Erythroblast (primary cell): ENCODE measurements around the gene ACBD3.

Source experiments
- DNase-seq, 2 experiments: peaks; one replicate each; lab custom pipeline; 2025; lab: John Stamatoyannopoulos, UW
- GATA1 ChIP-seq: IDR thresholded peaks from 2 replicates; pipeline ENCODE4 v1.6.1; 2011; ENCODE audit warnings: low read depth, mild to moderate bottlenecking, control low read depth, low read length, moderate library complexity
- POLR2A ChIP-seq: IDR thresholded peaks from 2 replicates; pipeline ENCODE4 v1.6.1; 2011; ENCODE audit warnings: mild to moderate bottlenecking, low read length

The ACBD3 gene

DNA sequence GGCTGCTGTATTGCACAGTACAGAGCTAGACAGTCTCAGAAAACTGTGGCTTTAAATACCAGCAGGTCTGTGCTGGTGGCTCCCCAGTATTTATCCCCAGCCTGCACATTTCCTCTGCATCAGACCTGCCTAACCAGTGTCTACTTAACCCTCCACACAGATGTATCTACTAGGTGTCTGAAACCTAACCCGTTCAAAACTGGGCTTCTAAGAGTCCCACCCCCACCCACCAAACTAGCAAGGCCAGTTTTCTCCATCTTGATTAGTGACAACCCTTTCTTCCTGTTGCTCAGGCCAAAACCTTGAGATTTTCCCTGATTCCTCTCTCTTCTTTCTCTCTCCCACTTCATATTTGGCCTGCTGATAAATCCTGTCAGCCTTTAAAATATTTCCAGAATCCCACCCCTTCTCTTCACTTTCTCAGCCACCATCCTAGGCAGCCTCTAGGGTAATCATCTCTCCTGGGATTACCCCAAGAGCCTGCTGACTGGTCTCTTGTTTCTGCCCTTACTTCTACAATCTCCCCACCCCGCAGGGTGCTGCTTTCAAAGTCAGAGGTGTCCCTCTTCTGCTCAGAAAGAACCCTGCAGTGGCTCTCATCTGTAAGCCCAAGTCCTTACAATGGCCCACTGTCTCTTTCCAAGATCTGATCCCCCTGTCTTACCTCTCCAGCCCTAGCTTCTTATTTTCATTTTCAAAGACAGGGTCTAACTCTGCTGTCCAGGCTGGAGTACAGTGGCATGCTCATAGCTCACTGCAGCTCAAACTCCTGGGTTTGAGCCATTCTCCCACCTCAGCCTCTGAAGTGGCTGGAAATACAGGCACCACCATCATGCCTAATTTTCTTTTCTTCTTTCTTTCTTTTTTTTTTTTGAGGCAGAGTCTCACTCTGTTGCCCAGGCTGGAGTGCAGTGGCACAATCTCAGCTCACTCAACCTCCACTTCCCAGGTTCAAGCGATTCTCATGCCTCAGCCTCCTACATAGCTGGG lies 78.8 kb downstream of the ACBD3 start:
- no peak for DNase-seq
- no peak for TF ChIP-seq POLR2A
- no peak for TF ChIP-seq GATA1

DNA sequence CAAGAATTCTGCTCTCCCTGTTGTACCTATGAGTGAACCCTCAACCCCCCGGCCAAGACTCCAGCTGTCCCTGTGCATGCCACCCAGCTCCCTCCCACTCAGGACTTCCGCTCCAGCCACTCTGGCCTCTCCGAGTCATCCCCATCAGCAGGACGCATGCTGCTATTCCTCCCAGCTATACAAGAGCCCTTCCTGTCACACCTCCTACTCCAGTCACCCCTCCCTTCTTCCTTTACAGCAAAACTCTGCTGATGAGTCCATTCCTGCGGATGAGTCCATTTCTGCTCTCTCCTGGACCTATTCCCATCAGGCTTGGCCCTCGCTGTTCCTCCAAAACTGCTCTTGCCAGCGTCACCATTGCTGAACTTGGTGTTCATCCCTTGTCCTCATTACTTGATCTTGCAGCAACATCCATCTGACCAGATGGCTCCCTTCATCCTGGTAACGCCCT lies 81.8 kb downstream of the ACBD3 start:
- DNase-seq: no peak
- TF ChIP-seq GATA1: no peak
- no peak for TF ChIP-seq POLR2A

DNA sequence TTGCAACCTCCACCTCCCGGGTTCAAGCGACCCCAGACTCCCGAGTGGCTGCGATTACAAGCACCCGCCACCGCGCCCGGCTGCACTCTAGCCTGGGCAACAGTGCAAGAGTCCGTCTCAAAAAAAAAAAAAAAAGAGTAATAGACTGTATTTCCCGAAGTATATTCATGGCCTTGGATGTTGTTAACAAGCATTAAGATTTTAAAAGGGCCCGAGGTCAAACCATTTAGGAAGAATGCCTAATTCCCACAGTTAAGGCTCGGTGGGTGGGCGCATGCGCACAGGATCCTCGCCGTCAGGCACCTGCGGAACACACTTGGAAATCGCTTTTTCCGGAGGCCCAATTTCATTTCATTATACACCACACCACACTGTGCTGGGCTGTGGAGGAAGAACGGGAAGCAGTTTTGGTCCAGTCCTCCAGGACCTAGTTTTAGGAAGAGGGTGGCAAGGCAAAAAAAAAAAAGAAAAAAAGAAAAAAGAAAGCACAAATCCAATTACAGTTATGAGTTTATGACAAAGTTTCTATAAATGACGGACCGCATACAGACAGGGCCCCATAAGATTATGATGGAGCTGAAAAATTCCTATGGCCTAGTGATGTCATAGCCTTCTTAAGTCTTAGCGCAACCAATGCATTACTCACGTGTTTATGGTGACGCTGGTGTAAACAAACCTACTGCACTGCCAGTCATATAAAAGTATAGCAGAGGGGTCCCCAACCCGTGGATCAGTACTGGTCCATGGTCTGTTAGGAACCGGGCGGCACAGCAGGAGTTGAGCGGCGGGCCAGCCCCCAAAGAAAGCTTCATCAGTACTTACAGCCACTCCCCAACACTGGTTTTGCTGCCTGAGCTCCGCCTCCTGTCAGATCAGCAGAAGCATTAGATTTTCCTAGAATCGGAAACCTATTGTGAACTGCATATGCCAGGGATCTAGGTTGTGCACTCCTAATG lies 85.8 kb downstream of the ACBD3 start:
- peak; percentile 38 to 70 for DNase-seq
- TF ChIP-seq GATA1: no peak
- no peak for TF ChIP-seq POLR2A

DNA sequence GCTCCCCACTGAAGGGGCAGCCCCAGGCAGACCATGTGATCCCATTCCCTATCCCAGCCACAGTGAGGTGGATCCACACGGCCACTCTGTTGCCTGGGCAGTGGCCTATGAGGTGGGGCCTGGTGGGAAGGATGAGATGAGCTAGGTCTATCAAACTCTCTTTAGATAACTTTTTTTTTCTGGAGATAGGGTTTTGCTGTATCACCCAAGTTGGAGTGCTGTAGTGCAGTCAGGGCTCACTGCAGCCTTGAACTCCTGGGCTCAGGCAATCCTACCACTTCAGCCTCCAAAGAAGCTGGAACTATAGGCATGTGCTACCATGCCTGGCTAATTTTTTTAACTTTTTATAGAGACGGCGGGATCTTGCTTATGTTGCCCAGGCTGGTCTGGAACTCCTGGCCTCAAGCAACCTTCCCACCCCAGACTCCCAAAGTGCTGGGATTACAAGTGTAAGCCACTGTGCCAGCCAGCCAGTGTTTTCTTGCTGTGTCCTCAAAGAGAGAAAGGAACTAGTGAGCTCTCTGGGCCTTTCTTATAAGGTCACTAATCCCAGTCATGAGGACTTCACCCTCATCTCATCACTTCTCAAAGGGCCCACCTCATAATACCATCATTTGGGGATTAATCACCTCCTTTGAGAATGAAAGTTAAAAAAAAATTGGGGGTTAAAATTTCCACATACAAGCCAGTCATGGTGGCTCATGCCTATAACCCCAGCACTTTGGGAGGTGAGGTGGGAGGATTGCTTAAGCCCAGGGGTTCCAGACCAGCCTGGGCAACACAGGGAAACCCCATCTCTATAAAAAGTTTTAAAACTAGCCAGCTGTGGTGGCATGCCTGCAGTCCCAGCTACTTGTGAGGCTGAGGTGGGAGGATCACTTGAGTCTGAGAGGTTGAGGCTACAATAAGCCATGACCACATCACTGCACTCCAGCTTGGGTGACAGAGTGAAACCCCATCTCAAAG lies 87.4 kb downstream of the ACBD3 start:
- DNase-seq: peak; percentile 32 to 51

DNA sequence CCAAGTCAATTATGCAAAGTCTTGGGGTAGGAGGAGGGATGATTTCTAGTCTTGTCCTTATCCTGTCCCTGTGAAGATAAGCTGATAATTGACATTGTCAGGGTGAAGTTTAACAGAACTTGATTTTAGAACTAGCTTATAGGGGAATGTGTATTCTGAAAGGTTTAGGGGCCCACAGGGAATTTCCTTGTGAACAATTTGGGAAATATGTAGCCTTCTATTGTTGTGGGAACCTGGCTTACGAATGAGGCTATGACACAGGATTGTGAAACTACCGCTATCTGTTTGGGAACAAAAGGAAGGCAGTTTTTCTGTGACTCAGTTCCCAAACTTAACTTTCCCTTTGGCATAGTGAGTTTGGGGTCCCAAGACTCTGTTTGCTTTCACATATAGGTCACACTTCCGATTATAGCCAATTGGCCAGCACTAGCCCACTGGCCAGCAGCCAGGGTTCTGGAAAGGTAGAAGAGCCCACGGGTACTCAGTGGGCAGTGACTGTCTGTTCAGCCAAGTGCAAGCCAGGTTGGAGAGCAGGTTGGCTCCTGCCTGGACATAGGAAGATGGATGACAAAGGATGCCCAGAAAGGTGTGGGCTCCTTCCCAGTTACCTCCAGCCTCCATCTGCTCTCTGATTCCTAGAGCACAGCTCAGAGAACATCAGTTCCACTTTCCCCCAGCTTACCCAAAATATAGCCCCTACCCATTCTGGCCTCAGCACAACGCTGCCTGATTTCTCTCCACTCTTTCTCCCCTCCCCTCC lies 88.5 kb downstream of the ACBD3 start:
- DNase-seq: no peak

More for the DNA sequence above, 87.4 kb downstream of the ACBD3 start:
- TF ChIP-seq GATA1 (no peak), POLR2A (no peak)

DNA sequence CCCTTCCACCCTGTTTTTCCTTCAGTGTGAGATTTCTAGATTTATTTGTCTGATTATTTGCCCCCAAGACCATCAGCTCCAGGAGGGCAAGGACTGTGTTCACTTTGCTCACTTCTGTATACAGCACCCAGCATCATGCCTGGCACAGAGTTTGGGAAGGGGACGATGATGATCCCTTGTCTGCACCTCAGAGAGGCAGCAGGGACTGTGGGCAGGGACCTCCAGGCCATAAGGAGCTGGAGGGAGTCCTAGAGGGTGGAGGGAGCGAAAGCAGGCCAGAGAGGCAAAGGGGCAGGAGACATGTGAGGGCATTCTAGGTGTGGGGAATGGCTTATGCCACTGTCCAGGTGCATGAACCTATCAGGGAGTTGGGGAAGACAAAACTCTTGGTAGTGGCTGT lies 91.3 kb downstream of the ACBD3 start:
- TF ChIP-seq POLR2A: no peak
- TF ChIP-seq GATA1: no peak
- DNase-seq: no peak

More for the DNA sequence above, 88.5 kb downstream of the ACBD3 start:
- no peak for TF ChIP-seq POLR2A
- no peak for TF ChIP-seq GATA1
